Panc1 (cell line): Measurements from ENCODE around the gene ARHGAP31. TPM values are rescaled to one million over a fixed set of nuclear protein-coding genes. Genes with fewer than 3 reads are reported as not detected.
"Not testable (repeated sequence)": the region's sequence is repeated elsewhere in the genome, so short reads cannot be mapped to it uniquely, and the experiment has no call there.

Experiments
- ATAC-seq: fragments of 200-7000 bp; cut with Tn5 transposase; 2 replicates; pipeline ENCODE4 v1.9.1; 2020; ENCODE audit warnings: mild to moderate bottlenecking, moderate library complexity
- BruUV-seq: library from RNA; stranded (reverse); fragments of 400-500 nt; replicated peaks from 2 replicates; lab custom pipeline; 2021; lab: Mats Ljungman, UMichigan
- CTCF ChIA-PET: fragments of 300-600 bp; sonication (Branson Sonifier 250); formaldehyde crosslinking; loops from one replicate; lab custom pipeline; 2022; ENCODE audit warnings: antibody characterized with exemption; lab: Charles Lee
- POLR2A ChIA-PET: fragments of 300-600 bp; sonication (Branson Sonifier 250); formaldehyde crosslinking; loops from one replicate; lab custom pipeline; 2022; ENCODE audit warnings: antibody characterized with exemption; lab: Charles Lee
- DNase-seq: peaks from one replicate; pipeline ENCODE4 v3.0.0-alpha.2; 2010; ENCODE audit warnings: low read depth, low spot score
- H3K27ac ChIP-seq: 2 replicates; pipeline ENCODE4 v1.5.1; 2011; ENCODE audit warnings: mild to moderate bottlenecking, low read length, inconsistent platforms
- H3K27me3 ChIP-seq: fragments of 200-500 bp; sonication (Bioruptor generic); 2 replicates; pipeline ENCODE4 v1.6.0; 2014; ENCODE audit warnings: low read length, inconsistent platforms; ENCODE audit not compliant: control insufficient read depth, insufficient read depth
- H3K36me3 ChIP-seq: fragments of 200-500 bp; sonication (Bioruptor generic); 2 replicates; pipeline ENCODE4 v1.5.1; 2014; ENCODE audit warnings: inconsistent platforms, mild to moderate bottlenecking, low read length, moderate library complexity; ENCODE audit not compliant: control insufficient read depth, insufficient read depth
- H3K4me1 ChIP-seq: 2 replicates; pipeline ENCODE4 v1.5.1; 2011; ENCODE audit warnings: inconsistent platforms, mild to moderate bottlenecking, low read length, moderate library complexity; ENCODE audit not compliant: control insufficient read depth, insufficient read depth
- H3K4me3 ChIP-seq, 2 experiments: 2 replicates each; pipeline ENCODE4 v1.5.1; 2011 to 2012; ENCODE audit warnings: low read depth in 2 of 2, low read length in 2 of 2, mild to moderate bottlenecking in 2 of 2, inconsistent platforms in 1 of 2, moderate library complexity in 1 of 2
- H3K9me3 ChIP-seq: fragments of 200-500 bp; sonication (Bioruptor generic); 2 replicates; pipeline ENCODE4 v1.5.1; 2014; ENCODE audit warnings: low read depth, mild to moderate bottlenecking, inconsistent platforms, low read length, moderate library complexity; ENCODE audit not compliant: control insufficient read depth, insufficient read depth
- POLR2AphosphoS5 ChIP-seq: IDR thresholded peaks from 2 replicates; pipeline ENCODE4 v1.6.1; 2012; ENCODE audit warnings: mild to moderate bottlenecking, low read depth, low read length, moderate library complexity
- REST ChIP-seq, 2 experiments: IDR thresholded peaks; 2 replicates each; pipeline ENCODE4 v1.6.1; 2011 to 2012; ENCODE audit warnings: low read depth in 2 of 2, control low read depth in 1 of 2, low read length in 1 of 2, mild to moderate bottlenecking in 1 of 2, moderate library complexity in 1 of 2; ENCODE audit not compliant: insufficient read depth in 1 of 2
- SIN3A ChIP-seq: IDR thresholded peaks from 2 replicates; pipeline ENCODE4 v1.6.1; 2012; ENCODE audit warnings: low read depth, mild to moderate bottlenecking, low read length, moderate library complexity, borderline replicate concordance; ENCODE audit not compliant: insufficient read depth
- TCF7L2 ChIP-seq: IDR thresholded peaks from 2 replicates; pipeline ENCODE4 v1.6.1; 2011; ENCODE audit warnings: mild to moderate bottlenecking, low read depth, low read length, inconsistent platforms
- in situ Hi-C: cut with HindIII; loops from 2 replicates; pipeline ENCODE4 v1.10.0; 2016; ENCODE audit warnings: low sequenced_read_pairs, low pct_unique_long_range_greater_than_20kb
- intact Hi-C: fragments of 100-400 bp; cut with micrococcal nuclease; formaldehyde crosslinking; loops from one replicate; pipeline ENCODE4 v1.10.0; 2022; ENCODE audit not compliant: unreplicated experiment
- total RNA-seq: library from RNA; stranded (reverse); gene quantifications from one replicate; pipeline ENCODE4 v1.2.1, GENCODE V29; 2021; ENCODE audit not compliant: unreplicated experiment
- TF ChIP-seq, protein P1 (sequence below): fragments of 450-650 bp; IDR thresholded peaks from 2 replicates; pipeline ENCODE4 v1.5.1; 2017; ENCODE audit warnings: mild to moderate bottlenecking

ARHGAP31 gene
- total RNA-seq, 1 experiment from 2014 or later = 7.6 TPM

DNA sequence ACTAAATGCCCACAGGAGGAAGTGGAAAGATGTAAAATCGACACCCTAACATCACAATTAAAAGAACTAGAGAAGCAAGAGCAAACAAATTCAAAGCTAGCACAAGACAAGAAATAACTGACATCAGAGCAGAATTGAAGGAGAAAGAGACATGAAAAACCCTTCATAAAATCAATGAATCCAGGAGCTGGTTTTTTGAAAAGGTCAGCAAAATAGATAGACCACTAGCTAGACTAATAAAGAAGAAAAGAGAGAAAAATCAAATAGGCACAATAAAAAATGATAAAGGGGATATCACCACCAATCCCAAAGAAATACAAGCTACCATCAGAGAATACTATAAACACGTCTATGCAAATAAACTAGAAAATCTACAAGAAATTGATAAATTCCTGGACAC, 24.0 kb upstream of the ARHGAP31 start:
- H3K4me3 ChIP-seq, BruUV-seq, H3K36me3 ChIP-seq, H3K27me3 ChIP-seq, H3K9me3 ChIP-seq, H3K4me1 ChIP-seq, H3K27ac ChIP-seq, DNase-seq, ATAC-seq, POLR2A ChIA-PET, in situ Hi-C loops: not testable (repeated sequence)
- intact Hi-C loops = loop anchor here (10.0 kb wide), 2 partner anchors 195 to 415 kb away; partner anchors contain the start of genes POGLUT1 and TMEM39A
- CTCF ChIA-PET = interaction anchor here (0.7 kb wide), 1 partner anchor 201 kb away, joined by 5 read pairs; no protein-coding TSS in a partner anchor

- TF ChIP-seq POLR2AphosphoS5 = no peak
- TF ChIP-seq SIN3A = no peak
- no peak for TF ChIP-seq TCF7L2
- no peak for TF ChIP-seq REST (IDR thresholded peaks at IDR 0.05; ENCODE audit: insufficient read depth in 1 of 2, low read depth in 2 of 2, low read length in 1 of 2)
- TF ChIP-seq, protein P1, sequence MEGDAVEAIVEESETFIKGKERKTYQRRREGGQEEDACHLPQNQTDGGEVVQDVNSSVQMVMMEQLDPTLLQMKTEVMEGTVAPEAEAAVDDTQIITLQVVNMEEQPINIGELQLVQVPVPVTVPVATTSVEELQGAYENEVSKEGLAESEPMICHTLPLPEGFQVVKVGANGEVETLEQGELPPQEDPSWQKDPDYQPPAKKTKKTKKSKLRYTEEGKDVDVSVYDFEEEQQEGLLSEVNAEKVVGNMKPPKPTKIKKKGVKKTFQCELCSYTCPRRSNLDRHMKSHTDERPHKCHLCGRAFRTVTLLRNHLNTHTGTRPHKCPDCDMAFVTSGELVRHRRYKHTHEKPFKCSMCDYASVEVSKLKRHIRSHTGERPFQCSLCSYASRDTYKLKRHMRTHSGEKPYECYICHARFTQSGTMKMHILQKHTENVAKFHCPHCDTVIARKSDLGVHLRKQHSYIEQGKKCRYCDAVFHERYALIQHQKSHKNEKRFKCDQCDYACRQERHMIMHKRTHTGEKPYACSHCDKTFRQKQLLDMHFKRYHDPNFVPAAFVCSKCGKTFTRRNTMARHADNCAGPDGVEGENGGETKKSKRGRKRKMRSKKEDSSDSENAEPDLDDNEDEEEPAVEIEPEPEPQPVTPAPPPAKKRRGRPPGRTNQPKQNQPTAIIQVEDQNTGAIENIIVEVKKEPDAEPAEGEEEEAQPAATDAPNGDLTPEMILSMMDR = no peak
- POLR2A ChIA-PET = no interaction called here
- Histone ChIP-seq H3K27ac (no peak overlapping the region), H3K36me3 (no peaks in the 10 kb centered on the region), H3K4me3 (no peak overlapping the region), H3K9me3 (no peaks in the 10 kb centered on the region), H3K27me3 (no peaks in the 10 kb centered on the region), H3K4me1 (no peaks in the 10 kb centered on the region)
- DNase-seq (no peak), ATAC-seq (no peak)
- CTCF ChIA-PET = no interaction called here
- in situ Hi-C loops = no loop called here
- intact Hi-C loops = loop anchor here (10.0 kb wide), 2 partner anchors 188 to 408 kb away; partner anchors contain the start of genes POGLUT1 and TMEM39A
- no TSS peak for BruUV-seq
Measured at GRCh38 chr3:119276680-119277079, 17.5 kb upstream of the ARHGAP31 start.

GRCh38 chr3:119279101-119279554, 15.1 kb upstream of the ARHGAP31 start:
- intact Hi-C loops = loop anchor here (10.0 kb wide), 2 partner anchors 186 to 406 kb away; partner anchors contain the start of genes POGLUT1 and TMEM39A
- Histone ChIP-seq H3K27ac (no peak overlapping the region), H3K27me3 (no peaks in the 10 kb centered on the region), H3K9me3 (no peaks in the 10 kb centered on the region), H3K36me3 (no peaks in the 10 kb centered on the region), H3K4me1 (no peaks in the 10 kb centered on the region), H3K4me3 (no peak overlapping the region)
- in situ Hi-C loops = no loop called here
- ATAC-seq = peak; percentile 62; the same call in 1 of the 2 replicates
- DNase-seq = no peak
- no TSS peak for BruUV-seq
- no peak for TF ChIP-seq POLR2AphosphoS5
- no peak for TF ChIP-seq TCF7L2
- no peak for TF ChIP-seq REST (IDR thresholded peaks at IDR 0.05; ENCODE audit: insufficient read depth in 1 of 2, low read depth in 2 of 2, low read length in 1 of 2)
- ChIA-PET CTCF (no interaction called here), POLR2A (interaction anchor here (0.5 kb wide), 1 partner anchor 39 kb away, joined by 4 read pairs; no protein-coding TSS in a partner anchor)
